Mesendoderm (in vitro differentiated cells): Measurements from ENCODE around the gene PGA4. TPM values are rescaled to one million over a fixed set of nuclear protein-coding genes. Genes with fewer than 3 reads are reported as not detected.
"Not testable (repeated sequence)": the region's sequence is repeated elsewhere in the genome, so short reads cannot be mapped to it uniquely, and the experiment has no call there.

Experiments
- DNase-seq: peaks from one replicate; pipeline ENCODE4 v3.0.0; 2013
- H2AK5ac ChIP-seq: 2 replicates; pipeline ENCODE4 v1.6.1; 2013; ENCODE audit warnings: low read length, inconsistent platforms
- H2BK120ac ChIP-seq: 2 replicates; pipeline ENCODE4 v1.6.1; 2013; ENCODE audit warnings: low read depth, mild to moderate bottlenecking, low read length, moderate library complexity, mixed read lengths
- H2BK15ac ChIP-seq: replicated peaks from 2 replicates; pipeline ENCODE4 v1.6.1; 2013; ENCODE audit warnings: low read depth, mild to moderate bottlenecking, moderate library complexity
- H2BK5ac ChIP-seq: 2 replicates; pipeline ENCODE4 v1.6.1; 2013; ENCODE audit warnings: low read length, inconsistent platforms
- H3K18ac ChIP-seq: 2 replicates; pipeline ENCODE4 v1.6.1; 2013; ENCODE audit warnings: mild to moderate bottlenecking, low read length, mixed read lengths
- H3K23ac ChIP-seq: one replicate; pipeline ENCODE4 v1.6.1; 2013; ENCODE audit warnings: low read length
- H3K27ac ChIP-seq: 2 replicates; pipeline ENCODE4 v1.5.1; 2013; ENCODE audit warnings: low read depth, mild to moderate bottlenecking, inconsistent platforms, low read length, moderate library complexity
- H3K27me3 ChIP-seq: 2 replicates; pipeline ENCODE4 v1.6.1; 2013; ENCODE audit warnings: low read length, control low read depth, mild to moderate bottlenecking, inconsistent platforms; ENCODE audit not compliant: insufficient read depth, poor library complexity
- H3K36me3 ChIP-seq: 2 replicates; pipeline ENCODE4 v1.6.1; 2013; ENCODE audit warnings: low read length, inconsistent platforms; ENCODE audit not compliant: control insufficient read depth, insufficient read depth
- H3K4ac ChIP-seq: one replicate; pipeline ENCODE4 v1.6.1; 2013; ENCODE audit warnings: low read depth, mild to moderate bottlenecking, low read length, moderate library complexity
- H3K4me1 ChIP-seq: 2 replicates; pipeline ENCODE4 v1.6.1; 2013; ENCODE audit warnings: low read depth, low read length, inconsistent platforms; ENCODE audit not compliant: control insufficient read depth
- H3K4me2 ChIP-seq: 2 replicates; pipeline ENCODE4 v1.6.1; 2013; ENCODE audit warnings: low read length
- H3K4me3 ChIP-seq: 2 replicates; pipeline ENCODE4 v1.5.1; 2013; ENCODE audit warnings: mild to moderate bottlenecking, low read length
- H3K56ac ChIP-seq: one replicate; pipeline ENCODE4 v1.6.1; 2013; ENCODE audit warnings: low read length
- H3K79me1 ChIP-seq: 2 replicates; pipeline ENCODE4 v1.6.1; 2013; ENCODE audit warnings: low read length, inconsistent platforms
- H3K79me2 ChIP-seq: 2 replicates; pipeline ENCODE4 v1.6.1; 2013; ENCODE audit warnings: mild to moderate bottlenecking, low read length; ENCODE audit not compliant: control insufficient read depth, insufficient read depth
- H3K9ac ChIP-seq: 2 replicates; pipeline ENCODE4 v1.6.1; 2013; ENCODE audit warnings: low read length, inconsistent platforms
- H4K5ac ChIP-seq: one replicate; pipeline ENCODE4 v1.6.1; 2013; ENCODE audit warnings: low read length
- H4K8ac ChIP-seq: one replicate; pipeline ENCODE4 v1.6.1; 2013; ENCODE audit warnings: low read depth, mild to moderate bottlenecking, control low read depth, low read length, moderate library complexity
- WGBS: extraction: QIAGEN DNeasy Blood & Tissue Kit; methylation state at CpG from one replicate; pipeline ENCODE4 v1.1.7; 2013; ENCODE audit warnings: low lambda C conversion rate, missing lambda C conversion rate; ENCODE audit not compliant: insufficient coverage; ENCODE audit errors: extremely low coverage; 5-methylcytosine and 5-hydroxymethylcytosine counted together
- polyA plus RNA-seq, 2 experiments: library from polyadenylated mRNA; stranded (reverse); fragments of 200-250 nt; gene quantifications; one replicate each; pipeline ENCODE4 v1.2.3, GENCODE V29; 2013

The PGA4 gene
- 0.18 TPM for polyA plus RNA-seq (2013, experiment 1 of 2)
- polyA plus RNA-seq (2013, experiment 2 of 2), result 0.24 TPM

DNA sequence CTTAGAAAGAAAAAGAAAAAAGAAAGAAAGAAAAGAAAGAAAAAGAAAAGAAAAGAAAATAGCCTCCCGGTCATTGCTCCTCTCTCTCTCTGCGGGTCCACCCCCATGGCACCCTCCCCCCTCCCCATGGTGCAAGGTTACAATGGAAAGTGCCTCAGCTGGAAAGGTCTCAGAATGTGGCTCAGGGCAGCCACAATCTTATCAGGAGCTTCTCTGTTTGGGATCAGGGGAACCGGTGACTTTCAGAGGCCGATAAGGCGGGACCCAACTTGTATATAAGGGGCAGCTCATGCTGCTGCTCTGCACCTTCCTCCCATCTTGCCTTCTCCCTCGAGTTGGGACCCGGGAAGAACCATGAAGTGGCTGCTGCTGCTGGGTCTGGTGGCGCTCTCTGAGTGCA is at the start of gene PGA4:
Gene PGA4 (plus strand): TSS at position 301 of the 400 bp plus-strand sequence. CDS start 54 bp downstream, at position 355.
- not testable (repeated sequence) for H3K4me3 ChIP-seq, H4K8ac ChIP-seq, H2AK5ac ChIP-seq, H4K5ac ChIP-seq, H3K27me3 ChIP-seq, H3K4me1 ChIP-seq, H3K79me2 ChIP-seq, DNase-seq, H3K27ac ChIP-seq, H2BK5ac ChIP-seq, H2BK15ac ChIP-seq, H3K4me2 ChIP-seq, H3K36me3 ChIP-seq, H3K18ac ChIP-seq, H2BK120ac ChIP-seq, H3K56ac ChIP-seq, H3K4ac ChIP-seq, H3K9ac ChIP-seq, H3K79me1 ChIP-seq, H3K23ac ChIP-seq
- WGBS, result no CpG with 5 or more reads among the region's 8 CpGs

DNA sequence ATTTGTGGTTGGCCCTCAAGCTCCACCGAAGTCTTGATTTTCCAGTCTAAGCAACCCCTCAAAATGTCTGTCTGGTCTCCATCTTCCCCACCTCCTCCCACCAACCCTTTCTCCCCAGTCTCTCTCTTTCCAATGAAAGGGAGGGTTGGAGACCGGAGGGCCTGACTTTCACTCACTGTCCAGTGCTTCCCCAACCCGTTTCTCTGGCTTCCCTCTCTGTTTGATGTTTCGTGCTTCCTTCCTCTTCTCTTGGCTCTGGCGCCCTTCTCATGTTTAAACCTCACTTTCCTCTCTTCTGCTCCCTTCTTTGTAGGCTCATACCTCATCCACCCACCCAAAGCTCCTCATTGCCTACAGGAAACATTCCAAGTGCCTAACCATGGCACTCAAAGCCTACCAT is 49.8 kb upstream of the PGA4 start:
- Histone ChIP-seq H3K4me2 (no peak overlapping the region), H3K4me1 (no peaks in the 10 kb centered on the region), H3K9ac (no peak overlapping the region), H3K79me1 (no peaks in the 10 kb centered on the region), H3K4ac (no peak overlapping the region), H3K23ac (no peak overlapping the region), H4K5ac (no peak overlapping the region), H4K8ac (no peak overlapping the region), H3K56ac (no peak overlapping the region), H3K36me3 (no peaks in the 10 kb centered on the region), H3K27ac (no peak overlapping the region), H3K4me3 (no peak overlapping the region), H2BK5ac (no peak overlapping the region), H2AK5ac (no peak overlapping the region), H3K18ac (no peak overlapping the region), H2BK120ac (no peak overlapping the region), H3K79me2 (no peaks in the 10 kb centered on the region), H2BK15ac (no peak overlapping the region), H3K27me3 (no peaks in the 10 kb centered on the region)
- no CpG with 5 or more reads among the region's 5 CpGs for WGBS
- DNase-seq, result no peak

DNA sequence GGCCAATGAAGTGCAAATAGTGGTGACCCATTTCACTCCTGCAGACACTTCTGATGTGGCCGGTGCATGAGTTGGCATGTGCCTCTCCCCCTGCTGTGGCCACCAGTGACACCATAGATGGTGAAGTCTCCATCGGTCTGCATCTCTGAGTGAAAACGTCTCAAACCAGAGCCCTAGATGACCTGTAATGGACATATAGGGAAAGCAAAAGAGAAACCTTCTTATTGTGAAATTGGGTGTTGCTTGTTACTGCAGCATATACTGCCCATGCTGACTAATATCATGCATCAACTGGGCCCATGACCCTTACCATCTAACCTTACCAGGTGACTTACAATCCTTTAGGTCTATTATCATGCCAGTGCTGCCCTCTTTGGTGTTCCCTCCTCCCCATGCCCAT is 49.3 kb upstream of the PGA4 start:
- Histone ChIP-seq H3K27ac (no peak overlapping the region), H2BK15ac (no peak overlapping the region), H2AK5ac (no peak overlapping the region), H3K4me2 (no peak overlapping the region), H3K79me1 (no peaks in the 10 kb centered on the region), H3K4me1 (no peaks in the 10 kb centered on the region), H3K18ac (no peak overlapping the region), H3K36me3 (no peaks in the 10 kb centered on the region), H3K4me3 (no peak overlapping the region), H3K23ac (no peak overlapping the region), H4K8ac (no peak overlapping the region), H4K5ac (no peak overlapping the region), H3K9ac (no peak overlapping the region), H3K27me3 (no peaks in the 10 kb centered on the region), H2BK120ac (no peak overlapping the region), H3K79me2 (no peaks in the 10 kb centered on the region), H3K4ac (no peak overlapping the region), H2BK5ac (no peak overlapping the region), H3K56ac (no peak overlapping the region)
- no peak for DNase-seq
- no CpG with 5 or more reads among the region's 3 CpGs for WGBS

DNA sequence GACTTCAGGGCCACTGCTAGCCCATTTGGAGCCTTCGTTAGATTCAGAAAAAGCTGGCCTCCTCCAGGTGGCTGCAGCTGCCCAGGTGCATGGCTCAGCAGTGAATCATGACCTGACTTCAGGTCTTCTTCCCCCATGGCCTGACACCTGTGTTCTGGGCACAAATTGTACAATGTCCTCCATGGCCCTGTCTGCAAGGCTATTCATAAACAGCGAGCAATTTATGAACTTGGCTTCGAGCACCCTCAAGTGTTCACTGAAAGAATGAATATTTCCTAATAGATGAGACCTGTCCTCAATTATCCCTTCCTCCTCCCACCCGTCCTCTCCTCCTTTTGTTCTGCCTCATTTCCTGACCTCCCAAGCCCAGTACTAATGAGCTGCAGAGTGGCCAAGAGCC is 48.7 kb upstream of the PGA4 start:
- no peak overlapping the region for H3K4ac ChIP-seq
- H3K36me3 ChIP-seq, result no peaks in the 10 kb centered on the region
- H2BK15ac ChIP-seq, result no peak overlapping the region
- no peak for DNase-seq
- no peak overlapping the region for H4K8ac ChIP-seq
- no CpG with 5 or more reads among the region's 4 CpGs for WGBS
- H3K56ac ChIP-seq, result no peak overlapping the region
- no peak overlapping the region for H2BK5ac ChIP-seq
- H3K27ac ChIP-seq, result no peak overlapping the region
- H4K5ac ChIP-seq, result no peak overlapping the region
- H3K4me2 ChIP-seq, result no peak overlapping the region
- H3K4me1 ChIP-seq, result no peaks in the 10 kb centered on the region
- H3K18ac ChIP-seq, result no peak overlapping the region
- no peak overlapping the region for H3K4me3 ChIP-seq
- no peaks in the 10 kb centered on the region for H3K79me2 ChIP-seq
- H2AK5ac ChIP-seq, result no peak overlapping the region
- H3K23ac ChIP-seq, result no peak overlapping the region
- H2BK120ac ChIP-seq, result no peak overlapping the region
- H3K9ac ChIP-seq, result no peak overlapping the region
- no peaks in the 10 kb centered on the region for H3K27me3 ChIP-seq
- no peaks in the 10 kb centered on the region for H3K79me1 ChIP-seq

DNA sequence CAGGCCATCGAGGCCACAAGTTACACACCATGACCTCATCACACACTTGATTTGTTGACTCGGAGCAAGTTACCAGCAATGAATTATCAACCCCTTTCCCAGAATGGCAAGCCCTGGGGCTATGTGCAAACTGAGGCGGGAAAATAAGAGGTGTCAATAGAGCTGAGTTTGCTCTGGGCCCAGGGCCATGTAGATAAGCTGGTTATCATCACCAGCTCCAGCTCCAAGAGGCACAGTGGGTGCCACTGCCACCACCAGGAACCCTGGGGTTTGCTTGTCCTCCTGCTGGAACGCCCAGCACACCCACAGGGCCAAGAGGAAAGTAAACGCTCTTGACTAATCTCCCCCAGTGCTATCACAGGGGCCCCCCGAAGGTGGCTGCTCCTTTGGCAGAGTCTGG is 47.9 kb upstream of the PGA4 start:
- no CpG with 5 or more reads among the region's 6 CpGs for WGBS
- no peak overlapping the region for H3K23ac ChIP-seq
- H3K9ac ChIP-seq, result no peak overlapping the region
- H2BK15ac ChIP-seq, result no peak overlapping the region
- H3K27ac ChIP-seq, result no peak overlapping the region
- no peaks in the 10 kb centered on the region for H3K79me1 ChIP-seq
- no peak overlapping the region for H2AK5ac ChIP-seq
- H3K4ac ChIP-seq, result no peak overlapping the region
- no peak overlapping the region for H3K4me2 ChIP-seq
- no peak overlapping the region for H4K5ac ChIP-seq
- H3K4me3 ChIP-seq, result no peak overlapping the region
- H3K27me3 ChIP-seq, result no peaks in the 10 kb centered on the region
- H3K4me1 ChIP-seq, result no peaks in the 10 kb centered on the region
- H2BK120ac ChIP-seq, result no peak overlapping the region
- H3K79me2 ChIP-seq, result no peaks in the 10 kb centered on the region
- no peak overlapping the region for H3K18ac ChIP-seq
- no peak overlapping the region for H3K56ac ChIP-seq
- no peaks in the 10 kb centered on the region for H3K36me3 ChIP-seq
- H2BK5ac ChIP-seq, result no peak overlapping the region
- DNase-seq, result no peak
- no peak overlapping the region for H4K8ac ChIP-seq

- Histone ChIP-seq H3K4me2 (no peak overlapping the region), H3K79me2 (no peaks in the 10 kb centered on the region), H2BK15ac (no peak overlapping the region), H4K8ac (no peak overlapping the region), H3K23ac (no peak overlapping the region), H2BK5ac (no peak overlapping the region), H3K36me3 (no peaks in the 10 kb centered on the region), H2BK120ac (no peak overlapping the region), H3K4ac (no peak overlapping the region), H3K27me3 (no peaks in the 10 kb centered on the region), H3K27ac (no peak overlapping the region), H2AK5ac (no peak overlapping the region), H3K4me1 (no peaks in the 10 kb centered on the region), H3K9ac (no peak overlapping the region), H3K56ac (no peak overlapping the region), H3K4me3 (no peak overlapping the region), H4K5ac (no peak overlapping the region), H3K79me1 (no peaks in the 10 kb centered on the region), H3K18ac (no peak overlapping the region)
- no peak for DNase-seq
- no CpG with 5 or more reads among the region's 6 CpGs for WGBS
Measured at GRCh38 chr11:61174949-61175348, 47.2 kb upstream of the PGA4 start.
